ENCODE results near the gene GAPVD1.

GAPVD1 gene

GRCh38 chr9:125258832-125259534 is 2.6 kb upstream of the GAPVD1 start:
- TF ChIP-seq REST (IDR thresholded peaks at IDR 0.05; ENCODE audit: insufficient read depth in 1 of 2, low read depth in 2 of 2, low read length in 2 of 2), result no peak
- no peak for TF ChIP-seq POLR2AphosphoS5 (IDR thresholded peaks at IDR 0.05; ENCODE audit: low read depth, low read length)
- no peak for TF ChIP-seq FOXP2 (optimal IDR thresholded peaks at IDR 0.05; ENCODE audit: borderline replicate concordance, extremely low read depth, extremely low read length, insufficient read depth)
- no peak for TF ChIP-seq SIN3A (IDR thresholded peaks at IDR 0.05; ENCODE audit: borderline replicate concordance, insufficient read depth, low read length)
- TF ChIP-seq TAF1 (IDR thresholded peaks at IDR 0.05; ENCODE audit: borderline replicate concordance, insufficient read depth, low read length), result no peak

- no peak for TF ChIP-seq FOXP2 (optimal IDR thresholded peaks at IDR 0.05; ENCODE audit: borderline replicate concordance, extremely low read depth, extremely low read length, insufficient read depth)
- TF ChIP-seq POLR2AphosphoS5 (IDR thresholded peaks at IDR 0.05; ENCODE audit: low read depth, low read length), result no peak
- peak; percentile 73 to 84 for TF ChIP-seq REST (IDR thresholded peaks at IDR 0.05; ENCODE audit: insufficient read depth in 1 of 2, low read depth in 2 of 2, low read length in 2 of 2)
Measured at GRCh38 chr9:125260561-125260960, 1.1 kb upstream of the GAPVD1 start.

- TF ChIP-seq TAF1 (IDR thresholded peaks at IDR 0.05; ENCODE audit: borderline replicate concordance, insufficient read depth, low read length), result no peak
- no peak for TF ChIP-seq POLR2AphosphoS5 (IDR thresholded peaks at IDR 0.05; ENCODE audit: low read depth, low read length)
- no peak for TF ChIP-seq SIN3A (IDR thresholded peaks at IDR 0.05; ENCODE audit: borderline replicate concordance, insufficient read depth, low read length)
- no peak for TF ChIP-seq FOXP2 (optimal IDR thresholded peaks at IDR 0.05; ENCODE audit: borderline replicate concordance, extremely low read depth, extremely low read length, insufficient read depth)
- TF ChIP-seq REST (IDR thresholded peaks at IDR 0.05; ENCODE audit: insufficient read depth in 1 of 2, low read depth in 2 of 2, low read length in 2 of 2), result no peak
Measured at GRCh38 chr9:125262294-125262991, 817 bp downstream of the GAPVD1 start.

GRCh38 chr9:125268394-125269013 is 6.9 kb downstream of the GAPVD1 start:
- TF ChIP-seq SIN3A (IDR thresholded peaks at IDR 0.05; ENCODE audit: borderline replicate concordance, insufficient read depth, low read length) (no peak), FOXP2 (optimal IDR thresholded peaks at IDR 0.05; ENCODE audit: borderline replicate concordance, extremely low read depth, extremely low read length, insufficient read depth) (no peak), TAF1 (IDR thresholded peaks at IDR 0.05; ENCODE audit: borderline replicate concordance, insufficient read depth, low read length) (no peak), REST (IDR thresholded peaks at IDR 0.05; ENCODE audit: insufficient read depth in 1 of 2, low read depth in 2 of 2, low read length in 2 of 2) (no peak), POLR2AphosphoS5 (IDR thresholded peaks at IDR 0.05; ENCODE audit: low read depth, low read length) (no peak)
